Bronchial epithelial cell (primary cell): ENCODE measurements around the gene ZMAT5. TPM values are rescaled to one million over a fixed set of nuclear protein-coding genes. Genes with fewer than 3 reads are reported as not detected.

Experiments used
- DNase-seq: peaks from one replicate; pipeline ENCODE4 v3.0.0-alpha.2; 2010; ENCODE audit warnings: low read depth
- FAIRE-seq: peaks from 2 replicates; lab custom pipeline; 2011; peaks lifted over from hg19 to GRCh38; lab: Jason Lieb, UNC
- H3K27me3 ChIP-seq: 2 replicates; pipeline ENCODE4 v1.5.1; 2011; ENCODE audit warnings: low read length; ENCODE audit not compliant: control insufficient read depth, insufficient read depth
- H3K36me3 ChIP-seq: 2 replicates; pipeline ENCODE4 v1.5.1; 2011; ENCODE audit warnings: low read length; ENCODE audit not compliant: control insufficient read depth, insufficient read depth
- H3K4me3 ChIP-seq: 2 replicates; pipeline ENCODE4 v1.5.1; 2011; ENCODE audit warnings: mild to moderate bottlenecking, low read depth, low read length, control low read depth
- CTCF ChIP-seq: IDR thresholded peaks from 2 replicates; pipeline ENCODE4 v1.5.1; 2011; ENCODE audit warnings: mild to moderate bottlenecking, moderate library complexity, low read length, control low read depth, inconsistent platforms; ENCODE audit not compliant: insufficient read depth, severe bottlenecking
- total RNA-seq: library from RNA; depleted of rRNA; stranded (reverse); fragments of >200 nt; gene quantifications from 2 replicates; pipeline ENCODE4 v1.2.1, GENCODE V29; 2014

ZMAT5 gene
- total RNA-seq, 1 donor from 2014 or later: 24.7 TPM

- no peak for TF ChIP-seq CTCF
- peaks cover 6% of the 10 kb centered on the region for H3K36me3 ChIP-seq
- H3K27me3 ChIP-seq: no peaks in the 10 kb centered on the region
- DNase-seq (peak; percentile 86), FAIRE-seq (no peak)
- H3K4me3 ChIP-seq: peak within 1 kb of the TSS; percentile 71
Observed at GRCh38 chr22:29767171-29768051, 604 bp upstream of the ZMAT5 start, which contains the start of gene UQCR10. Gene UQCR10 (plus strand): TSS chr22:29767369. CDS start chr22:29767399, 30 bp downstream.

GRCh38 chr22:29765905-29766631, 739 bp downstream of the ZMAT5 start:
- no peak for FAIRE-seq
- peaks cover 6% of the 10 kb centered on the region for H3K36me3 ChIP-seq
- H3K27me3 ChIP-seq: no peaks in the 10 kb centered on the region
- DNase-seq: no peak
- H3K4me3 ChIP-seq: peak overlapping the region; percentile 71
- TF ChIP-seq CTCF: no peak

- H3K4me3 ChIP-seq: no peak overlapping the region
- no peaks in the 10 kb centered on the region for H3K27me3 ChIP-seq
- FAIRE-seq (no peak), DNase-seq (no peak)
- no peak for TF ChIP-seq CTCF
- H3K36me3 ChIP-seq: no peaks in the 10 kb centered on the region
Observed at GRCh38 chr22:29762263-29762662, 4.5 kb downstream of the ZMAT5 start.

- Histone ChIP-seq H3K36me3 (no peaks in the 10 kb centered on the region), H3K4me3 (no peak overlapping the region), H3K27me3 (no peaks in the 10 kb centered on the region)
- no peak for FAIRE-seq
- no peak for DNase-seq
- no peak for TF ChIP-seq CTCF
Observed at GRCh38 chr22:29758959-29759358, 7.8 kb downstream of the ZMAT5 start.

- no peak for TF ChIP-seq CTCF
- FAIRE-seq (no peak), DNase-seq (no peak)
- Histone ChIP-seq H3K4me3 (no peak overlapping the region), H3K36me3 (no peaks in the 10 kb centered on the region), H3K27me3 (no peaks in the 10 kb centered on the region)
Observed at GRCh38 chr22:29758068-29758622, 8.7 kb downstream of the ZMAT5 start.
